Measurements from ENCODE around the gene S100A4. TPM values are rescaled to one million over a fixed set of nuclear protein-coding genes. Genes with fewer than 3 reads are reported as not detected.

The S100A4 gene
- total RNA-seq, 1 experiment from 2014 or later, result 384 TPM

DNA sequence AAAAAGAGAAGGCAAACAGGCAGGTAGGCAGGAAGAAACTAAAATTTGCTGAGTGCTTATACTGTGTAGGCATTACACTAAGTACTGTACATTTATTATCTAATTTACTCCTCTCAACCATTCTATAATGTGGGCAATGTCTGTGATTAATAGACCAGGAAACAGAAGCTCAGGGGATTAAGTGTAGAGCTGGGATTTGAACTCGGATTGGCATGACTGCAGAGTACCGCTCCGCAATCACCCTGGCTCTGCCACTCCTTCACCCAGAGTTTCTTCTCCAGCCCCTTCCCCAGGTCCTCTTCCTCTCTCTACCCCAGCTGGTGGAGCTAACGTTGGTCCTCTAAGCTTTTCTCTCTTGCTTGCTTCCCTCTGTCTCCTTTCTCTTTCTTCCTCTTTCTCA, 31.5 kb upstream of the S100A4 start:
- no peak overlapping the region for H2AFZ ChIP-seq (ENCODE audit: low read depth, low read length, poor library complexity, severe bottlenecking)
- no peaks in the 10 kb centered on the region for H3K9me2 ChIP-seq (ENCODE audit: insufficient read depth)
- peaks cover 13 to 37% of the 10 kb centered on the region in 2 experiments for H3K4me1 ChIP-seq (ENCODE audit: control insufficient read depth in 1 of 2, insufficient read depth in 2 of 2, low read length in 2 of 2)
- ATAC-seq, result no peak
- H3K36me3 ChIP-seq (ENCODE audit: control insufficient read depth in 1 of 2, insufficient read depth in 2 of 2, low read length in 2 of 2), result no peaks in the 10 kb centered on the region
- ChIA-PET RAD21 (ENCODE audit: low non-redundant PET in 1 of 2, low total read pairs in 2 of 2, uncharacterized antibody in 2 of 2, unreplicated experiment in 2 of 2) (no interaction called here), CTCF (interaction anchor here (1.4 to 2.8 kb wide), 2 partner anchors 37 to 51 kb away, joined by 4 to 11 read pairs; partner anchors contain the start of genes S100A1 and S100A13), POLR2A (interaction anchor here (0.7 to 1.6 kb wide), 6 partner anchors 9 to 76 kb away, joined by 3 to 9 read pairs (median 6); partner anchors contain the start of genes CHTOP, S100A14 and S100A6)
- H3K4me3 ChIP-seq (replicated peaks in 1 of 2; ENCODE audit: low read depth in 1 of 2, low read length in 2 of 2), result no peak overlapping the region
- no peaks in the 10 kb centered on the region for H4K20me1 ChIP-seq (ENCODE audit: insufficient read depth)
- no TSS peak for BruUV-seq (replicated peaks)
- TF ChIP-seq CEBPB (IDR thresholded peaks at IDR 0.05; ENCODE audit: low read depth) (no peak), YY1 (IDR thresholded peaks at IDR 0.05; ENCODE audit: extremely low read depth, insufficient replicate concordance, low read depth, low read length) (no peak), TCF7L2 (IDR thresholded peaks at IDR 0.05; ENCODE audit: borderline replicate concordance, extremely low read depth, insufficient read depth, insufficient read length) (no peak), REST (IDR thresholded peaks at IDR 0.05; ENCODE audit: low read depth) (no peak), ATF3 (IDR thresholded peaks at IDR 0.05) (no peak), ZBTB33 (IDR thresholded peaks at IDR 0.05; ENCODE audit: extremely low read depth, insufficient replicate concordance, low read length) (no peak), JUND (IDR thresholded peaks at IDR 0.05) (no peak), ZNF274 (IDR thresholded peaks at IDR 0.05; ENCODE audit: low read depth, low read length) (no peak), CTCF (IDR thresholded peaks at IDR 0.05 in 2 of 3, conservative IDR thresholded peaks at IDR 0.05 in 1 of 3; ENCODE audit: borderline replicate concordance in 1 of 3, insufficient read depth in 1 of 3, low read depth in 2 of 3, low read length in 2 of 3) (no peak), EZH2phosphoT487 (IDR thresholded peaks at IDR 0.05; ENCODE audit: borderline replicate concordance) (no peak), RAD21 (IDR thresholded peaks at IDR 0.05; ENCODE audit: low read depth) (no peak), POLR2AphosphoS5 (IDR thresholded peaks at IDR 0.05; ENCODE audit: low read depth, low read length) (no peak), FOSL1 (IDR thresholded peaks at IDR 0.05; ENCODE audit: low read depth) (no peak), EGR1 (IDR thresholded peaks at IDR 0.05; ENCODE audit: low read depth) (no peak), SRF (IDR thresholded peaks at IDR 0.05; ENCODE audit: low read depth) (no peak)
- no peaks in the 10 kb centered on the region for H3K79me2 ChIP-seq (ENCODE audit: insufficient read depth, low read length)
- intact Hi-C loops (cut with micrococcal nuclease), result no loop called here
- H3K9me3 ChIP-seq (ENCODE audit: control insufficient read depth in 1 of 2, insufficient read depth in 1 of 2, low read depth in 1 of 2, low read length in 2 of 2), result no peaks in the 10 kb centered on the region
- peak overlapping the region; percentile 62; the same call in 1 of the 2 replicates for H3K4me2 ChIP-seq (ENCODE audit: low read length)
- no peaks in the 10 kb centered on the region for H3K27me3 ChIP-seq (ENCODE audit: insufficient read depth, low read length)
- H3K27ac ChIP-seq (ENCODE audit: low read depth, low read length), result no peak overlapping the region
- no peak overlapping the region for H3K9ac ChIP-seq (ENCODE audit: low read length)
- DNase-seq (ENCODE audit: low read depth, low spot score), result no peak
